ENCODE measurements around the gene ZFYVE28. TPM values are rescaled to one million over a fixed set of nuclear protein-coding genes. Genes with fewer than 3 reads are reported as not detected.

ZFYVE28 gene
- total RNA-seq, 1 donor from 2014 or later = 2.0 TPM

DNA sequence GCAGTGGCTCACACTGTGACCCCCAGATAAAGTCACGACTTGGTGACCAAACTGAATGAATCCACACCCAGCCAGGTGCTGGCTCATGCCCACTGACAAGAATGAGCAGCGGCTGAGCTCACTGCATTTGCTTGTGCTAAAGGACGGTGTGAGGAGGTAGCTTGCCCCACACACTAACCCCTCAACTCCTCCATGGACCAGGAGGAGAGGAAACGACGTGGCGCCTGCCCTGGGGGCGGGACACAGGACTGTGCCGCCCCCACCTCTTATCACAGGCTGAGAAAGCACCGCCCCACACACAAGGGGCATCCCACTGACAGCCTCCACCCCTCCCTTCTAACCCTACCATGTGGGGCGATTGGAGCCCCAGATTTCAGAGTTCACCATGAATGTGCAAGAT lies 43.0 kb downstream of the ZFYVE28 start:
- no peak for DNase-seq (ENCODE audit: low read depth)
- H3K27me3 ChIP-seq (ENCODE audit: control insufficient read depth, insufficient read depth, low read length) = peaks cover 2% of the 10 kb centered on the region
- no peaks in the 10 kb centered on the region for H3K36me3 ChIP-seq (ENCODE audit: control insufficient read depth, insufficient read depth, low read length)
- H3K4me3 ChIP-seq (ENCODE audit: low read depth, low read length) = no peak overlapping the region
- no peak for TF ChIP-seq CTCF (IDR thresholded peaks at IDR 0.05; ENCODE audit: insufficient read depth, low read length, poor library complexity, severe bottlenecking)

GRCh38 chr4:2373532-2373931 lies 44.9 kb downstream of the ZFYVE28 start:
- no peaks in the 10 kb centered on the region for H3K36me3 ChIP-seq (ENCODE audit: control insufficient read depth, insufficient read depth, low read length)
- no peak for DNase-seq (ENCODE audit: low read depth)
- H3K27me3 ChIP-seq (ENCODE audit: control insufficient read depth, insufficient read depth, low read length) = no peaks in the 10 kb centered on the region
- TF ChIP-seq CTCF (IDR thresholded peaks at IDR 0.05; ENCODE audit: insufficient read depth, low read length, poor library complexity, severe bottlenecking) = no peak
- H3K4me3 ChIP-seq (ENCODE audit: low read depth, low read length) = no peak overlapping the region

DNA sequence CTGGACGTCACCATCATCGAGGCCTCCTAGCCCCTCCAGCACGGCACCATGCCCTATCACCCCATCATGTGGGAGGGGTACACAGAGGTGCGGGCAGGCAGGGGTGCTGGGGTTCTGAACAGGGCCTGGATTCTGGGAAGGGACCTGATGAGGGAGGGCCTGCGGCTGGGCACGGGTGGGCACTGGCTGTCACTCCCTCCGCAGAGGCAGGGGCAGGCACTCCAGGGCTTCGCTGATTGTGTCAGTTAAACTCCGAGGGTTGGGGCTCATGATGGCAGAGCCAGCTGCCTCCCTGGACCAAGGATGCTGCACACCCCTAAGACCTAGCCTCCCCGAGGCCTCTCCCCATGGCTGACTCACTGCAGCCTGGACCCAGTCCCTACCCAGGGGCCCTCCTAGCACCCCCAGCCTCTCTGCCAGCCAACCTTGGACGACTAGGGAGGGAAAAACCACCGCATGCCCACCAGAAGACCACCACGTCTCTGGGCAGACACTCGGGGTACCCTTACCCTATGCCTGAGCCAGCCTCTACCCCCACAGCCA lies 45.9 kb downstream of the ZFYVE28 start:
- TF ChIP-seq CTCF (IDR thresholded peaks at IDR 0.05; ENCODE audit: insufficient read depth, low read length, poor library complexity, severe bottlenecking) = no peak
- Histone ChIP-seq H3K4me3 (ENCODE audit: low read depth, low read length) (no peak overlapping the region), H3K36me3 (ENCODE audit: control insufficient read depth, insufficient read depth, low read length) (no peaks in the 10 kb centered on the region), H3K27me3 (ENCODE audit: control insufficient read depth, insufficient read depth, low read length) (no peaks in the 10 kb centered on the region)
- DNase-seq (ENCODE audit: low read depth) = no peak

- H3K36me3 ChIP-seq (ENCODE audit: control insufficient read depth, insufficient read depth, low read length) = no peaks in the 10 kb centered on the region
- DNase-seq (ENCODE audit: low read depth) = no peak
- no peak for TF ChIP-seq CTCF (IDR thresholded peaks at IDR 0.05; ENCODE audit: insufficient read depth, low read length, poor library complexity, severe bottlenecking)
- H3K27me3 ChIP-seq (ENCODE audit: control insufficient read depth, insufficient read depth, low read length) = no peaks in the 10 kb centered on the region
- H3K4me3 ChIP-seq (ENCODE audit: low read depth, low read length) = no peak overlapping the region
Observed at GRCh38 chr4:2371765-2372487, 46.5 kb downstream of the ZFYVE28 start.

DNA sequence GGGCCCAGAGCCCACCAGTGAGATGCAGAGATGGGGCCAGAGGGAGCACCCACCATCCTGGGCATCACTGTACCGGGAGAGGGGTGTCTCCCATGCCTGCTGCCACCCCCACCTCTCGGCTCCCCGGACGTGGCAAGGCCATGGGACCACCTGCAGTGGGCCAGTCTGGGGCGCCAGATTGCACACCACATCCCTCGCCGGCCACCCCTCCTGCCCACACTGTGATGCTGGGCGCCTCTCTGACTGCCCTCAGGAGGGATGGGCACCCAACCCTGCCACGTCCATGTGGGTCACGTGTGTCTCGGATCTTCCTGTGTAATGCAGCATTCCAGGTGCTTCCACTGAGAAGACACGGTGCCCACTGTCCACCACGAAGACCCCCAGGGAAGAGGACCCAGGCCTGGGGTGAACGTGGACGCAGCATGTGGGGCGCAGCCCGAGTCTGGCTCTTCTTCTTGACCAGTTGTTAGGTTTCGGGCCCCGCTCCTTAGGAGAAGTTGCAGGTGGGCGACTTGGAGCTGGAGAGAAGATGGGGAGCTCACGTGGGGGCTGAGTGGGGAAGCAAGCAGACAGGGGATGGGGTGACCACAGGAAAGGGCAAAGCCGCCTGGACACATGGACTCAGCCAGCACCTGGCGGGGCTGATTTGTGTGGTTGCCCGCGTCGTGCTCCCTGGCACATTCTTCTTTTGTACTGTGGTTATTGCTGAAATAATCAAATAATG lies 47.7 kb downstream of the ZFYVE28 start:
- H3K4me3 ChIP-seq (ENCODE audit: low read depth, low read length) = no peak overlapping the region
- DNase-seq (ENCODE audit: low read depth) = no peak
- no peaks in the 10 kb centered on the region for H3K36me3 ChIP-seq (ENCODE audit: control insufficient read depth, insufficient read depth, low read length)
- H3K27me3 ChIP-seq (ENCODE audit: control insufficient read depth, insufficient read depth, low read length) = no peaks in the 10 kb centered on the region
- TF ChIP-seq CTCF (IDR thresholded peaks at IDR 0.05; ENCODE audit: insufficient read depth, low read length, poor library complexity, severe bottlenecking) = no peak

Data from kidney epithelial cell (primary cell).